Measurements from ENCODE around the gene COMP.
A peak's percentile ranks its signal among the peaks of the same experiment; 100 is the strongest.
"Not testable (repeated sequence)": the region's sequence is repeated elsewhere in the genome, so short reads cannot be mapped to it uniquely, and the experiment has no call there.

COMP gene

GRCh38 chr19:18833141-18833476, 42.0 kb upstream of the COMP start:
- peak overlapping the region; percentile 94 for H3K4me3 ChIP-seq (ENCODE audit: control insufficient read depth, low read depth, low read length)
- DNase-seq (ENCODE audit: low read depth): no peak
- no peak for TF ChIP-seq CTCF (IDR thresholded peaks at IDR 0.05; ENCODE audit: control insufficient read depth, insufficient read depth, low read depth, low read length, missing control alignments)

DNA sequence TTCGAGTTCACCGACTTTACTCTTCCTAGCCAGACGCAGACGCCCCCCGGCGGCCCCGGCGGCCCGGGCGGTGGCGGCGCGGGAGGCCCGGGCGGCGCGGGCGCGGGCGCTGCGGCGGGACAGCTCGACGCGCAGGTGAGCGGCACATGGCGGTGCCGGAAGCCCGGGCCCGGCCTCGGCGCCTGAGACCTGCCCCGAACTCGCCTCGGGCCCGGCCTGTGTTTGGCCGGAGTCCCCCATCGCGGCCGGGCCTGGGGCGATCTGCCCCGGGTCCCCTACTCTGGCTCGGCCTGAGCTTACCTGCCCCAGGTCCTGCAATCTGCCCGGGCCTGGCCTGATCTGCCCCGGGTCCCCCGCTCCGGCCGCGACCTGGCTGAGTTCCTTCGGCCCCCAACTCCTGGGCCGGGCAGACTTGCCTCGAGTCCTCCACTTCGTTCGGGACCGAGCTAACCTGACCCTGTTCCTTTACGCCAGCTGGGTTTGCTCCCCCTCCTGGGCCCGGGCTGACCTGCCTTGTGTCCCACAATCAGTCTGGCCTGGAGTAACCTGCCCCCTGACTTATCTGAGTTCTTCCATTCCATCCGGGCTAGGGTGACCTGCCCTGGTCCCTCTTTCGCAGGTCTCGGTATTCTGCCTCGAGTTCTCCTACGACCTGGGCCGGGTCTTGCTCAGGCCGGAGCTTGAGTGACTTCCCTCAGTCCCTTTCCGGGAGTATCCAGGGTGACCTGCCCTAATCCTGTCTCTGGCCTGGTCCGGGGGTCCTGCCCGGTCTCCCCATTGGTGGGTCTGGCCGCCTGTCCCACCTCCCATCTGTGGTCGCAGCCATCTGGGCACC, 41.4 kb upstream of the COMP start:
- TF ChIP-seq CTCF (IDR thresholded peaks at IDR 0.05; ENCODE audit: control insufficient read depth, insufficient read depth, low read depth, low read length, missing control alignments): peak; percentile 28

GRCh38 chr19:18831524-18832305, 40.6 kb upstream of the COMP start, which contains the start of gene UPF1:
Gene UPF1 (plus strand): TSS chr19:18831959. CDS start chr19:18832210, 251 bp downstream.
- no peak for TF ChIP-seq CTCF (IDR thresholded peaks at IDR 0.05; ENCODE audit: control insufficient read depth, insufficient read depth, low read depth, low read length, missing control alignments)
- no peak for DNase-seq (ENCODE audit: low read depth)
- peak within 1 kb of the TSS; percentile 94 for H3K4me3 ChIP-seq (ENCODE audit: control insufficient read depth, low read depth, low read length)

More for the DNA sequence above, 41.4 kb upstream of the COMP start:
- no peak for DNase-seq (ENCODE audit: low read depth)
- peak overlapping the region; percentile 94 for H3K4me3 ChIP-seq (ENCODE audit: control insufficient read depth, low read depth, low read length)

- no peak for DNase-seq (ENCODE audit: low read depth)
- H3K4me3 ChIP-seq (ENCODE audit: control insufficient read depth, low read depth, low read length): no peak overlapping the region
- TF ChIP-seq CTCF (IDR thresholded peaks at IDR 0.05; ENCODE audit: control insufficient read depth, insufficient read depth, low read depth, low read length, missing control alignments): no peak
Measured at GRCh38 chr19:18830488-18830887, 39.4 kb upstream of the COMP start.

DNA sequence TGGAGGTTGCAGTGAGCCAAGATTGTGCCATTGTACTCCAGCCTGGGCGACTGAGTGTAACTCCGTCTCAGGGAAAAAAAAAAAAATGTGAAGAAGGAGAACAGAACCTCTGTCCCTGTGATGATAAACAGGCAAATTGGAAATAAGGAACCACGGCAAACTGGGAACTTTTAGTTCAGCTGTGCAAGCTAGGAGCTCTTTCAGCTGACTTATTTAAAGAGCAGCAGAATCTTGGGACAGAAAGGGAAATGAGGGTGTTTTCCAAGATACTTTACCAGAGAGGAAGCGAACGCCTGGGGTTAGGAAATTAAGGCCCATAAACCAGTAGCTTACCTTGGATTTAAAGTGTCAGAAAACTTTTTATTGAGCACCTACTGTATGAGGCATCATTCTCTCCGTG, 37.7 kb upstream of the COMP start:
- no peak for DNase-seq (ENCODE audit: low read depth)
- no peak for TF ChIP-seq CTCF (IDR thresholded peaks at IDR 0.05; ENCODE audit: control insufficient read depth, insufficient read depth, low read depth, low read length, missing control alignments)
- H3K4me3 ChIP-seq (ENCODE audit: control insufficient read depth, low read depth, low read length): no peak overlapping the region

DNA sequence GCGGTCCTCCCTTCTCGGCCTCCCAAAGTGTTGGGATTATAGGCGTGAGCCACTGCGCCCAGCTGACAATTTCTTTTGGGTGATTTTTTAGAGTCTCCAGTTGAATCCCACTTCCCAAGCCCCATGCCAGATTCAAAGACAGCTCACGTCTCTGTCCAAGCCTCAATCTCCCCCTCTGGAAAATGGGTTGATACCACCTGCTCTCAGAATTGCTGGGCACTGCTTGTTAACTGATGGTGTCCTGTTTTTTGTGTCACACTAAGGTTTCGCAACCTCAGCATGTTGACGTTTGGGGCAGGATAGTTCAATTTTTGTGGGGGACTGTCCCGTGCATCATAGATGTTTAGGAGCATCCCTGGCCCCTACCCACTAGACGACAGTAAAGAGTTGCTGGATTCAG, 26.5 kb upstream of the COMP start:
- H3K4me3 ChIP-seq (ENCODE audit: control insufficient read depth, low read depth, low read length): no peak overlapping the region
- TF ChIP-seq CTCF (IDR thresholded peaks at IDR 0.05; ENCODE audit: control insufficient read depth, insufficient read depth, low read depth, low read length, missing control alignments): no peak
- no peak for DNase-seq (ENCODE audit: low read depth)

- DNase-seq (ENCODE audit: low read depth): not testable (repeated sequence)
Measured at GRCh38 chr19:18816645-18817044, 25.5 kb upstream of the COMP start.

More at GRCh38 chr19:18816645-18817044, 25.5 kb upstream of the COMP start:
- not testable (repeated sequence) for H3K4me3 ChIP-seq (ENCODE audit: control insufficient read depth, low read depth, low read length)

Measured in AG09309 (cell line).